A673 (cell line): ENCODE results near the gene EIF3I. TPM values are rescaled to one million over a fixed set of nuclear protein-coding genes. Genes with fewer than 3 reads are reported as not detected.

Experiments
- BruUV-seq: library from RNA; stranded (reverse); fragments of 400-500 nt; replicated peaks from 2 replicates; lab custom pipeline; 2021; lab: Mats Ljungman, UMichigan
- CTCF ChIA-PET: fragments of 300-600 bp; sonication (Branson Sonifier 250); formaldehyde crosslinking; loops from one replicate; lab custom pipeline; 2022; ENCODE audit warnings: antibody characterized with exemption; lab: Charles Lee
- POLR2A ChIA-PET: fragments of 300-600 bp; sonication (Branson Sonifier 250); formaldehyde crosslinking; loops from one replicate; lab custom pipeline; 2022; ENCODE audit warnings: antibody characterized with exemption; ENCODE audit not compliant: low non-redundant PET; lab: Charles Lee
- DNase-seq: peaks from one replicate; pipeline ENCODE4 v3.0.0-alpha.2; 2015; ENCODE audit warnings: low spot score
- H3K27ac ChIP-seq: fragments of 200-600 bp; sonication (generic); 2 replicates; pipeline ENCODE4 v1.5.1; 2016; ENCODE audit warnings: mixed run types, low read depth, mild to moderate bottlenecking, mixed read lengths, antibody characterized with exemption, low read length; ENCODE audit not compliant: poor library complexity, severe bottlenecking
- H3K27me3 ChIP-seq: fragments of 200-600 bp; sonication (generic); replicated peaks from 2 replicates; pipeline ENCODE4 v1.6.1; 2017; ENCODE audit warnings: mixed run types, low read depth, mild to moderate bottlenecking, mixed read lengths, antibody characterized with exemption, low read length; ENCODE audit not compliant: insufficient read depth, poor library complexity
- H3K36me3 ChIP-seq: fragments of 200-600 bp; sonication (generic); 2 replicates; pipeline ENCODE4 v1.6.1; 2016; ENCODE audit warnings: mixed run types, mild to moderate bottlenecking, mixed read lengths, antibody characterized with exemption, low read length; ENCODE audit not compliant: insufficient read depth, poor library complexity, severe bottlenecking
- H3K4me1 ChIP-seq: fragments of 200-600 bp; sonication (generic); 2 replicates; pipeline ENCODE4 v1.6.1; 2017; ENCODE audit warnings: mixed run types, mild to moderate bottlenecking, mixed read lengths, antibody characterized with exemption, low read length; ENCODE audit not compliant: insufficient read depth, poor library complexity, severe bottlenecking
- H3K4me3 ChIP-seq: fragments of 200-600 bp; sonication (generic); 2 replicates; pipeline ENCODE4 v1.5.1; 2016; ENCODE audit warnings: low read depth, mixed run types, mild to moderate bottlenecking, mixed read lengths, low read length; ENCODE audit not compliant: poor library complexity, severe bottlenecking
- H3K9me3 ChIP-seq: fragments of 200-600 bp; sonication (generic); 2 replicates; pipeline ENCODE4 v1.6.1; 2016; ENCODE audit warnings: mixed run types, low read depth, mild to moderate bottlenecking, mixed read lengths, antibody characterized with exemption, low read length; ENCODE audit not compliant: poor library complexity, severe bottlenecking
- EZH2 ChIP-seq: fragments of 200-600 bp; sonication (generic); IDR thresholded peaks from 2 replicates; pipeline ENCODE4 v1.6.1; 2017; ENCODE audit warnings: borderline replicate concordance, low read depth, mild to moderate bottlenecking, mixed read lengths, antibody characterized with exemption, low read length; ENCODE audit not compliant: poor library complexity, severe bottlenecking
- intact Hi-C: fragments of 100-400 bp; cut with micrococcal nuclease; formaldehyde crosslinking; loops from one replicate; pipeline ENCODE4 v1.10.0; 2022; ENCODE audit not compliant: unreplicated experiment
- total RNA-seq: library from RNA; stranded (reverse); gene quantifications from 2 replicates; pipeline ENCODE4 v1.2.3, GENCODE V29; 2021
- TF ChIP-seq, protein P1 (sequence below): fragments of 300-800, 200-600 bp; sonication (generic); conservative IDR thresholded peaks from 2 replicates; pipeline ENCODE4 v1.5.1; 2017; ENCODE audit warnings: low read depth, mild to moderate bottlenecking, antibody characterized with exemption, low read length, moderate library complexity, mixed read lengths

EIF3I gene
- total RNA-seq, 1 experiment from 2014 or later, result 298 TPM

DNA sequence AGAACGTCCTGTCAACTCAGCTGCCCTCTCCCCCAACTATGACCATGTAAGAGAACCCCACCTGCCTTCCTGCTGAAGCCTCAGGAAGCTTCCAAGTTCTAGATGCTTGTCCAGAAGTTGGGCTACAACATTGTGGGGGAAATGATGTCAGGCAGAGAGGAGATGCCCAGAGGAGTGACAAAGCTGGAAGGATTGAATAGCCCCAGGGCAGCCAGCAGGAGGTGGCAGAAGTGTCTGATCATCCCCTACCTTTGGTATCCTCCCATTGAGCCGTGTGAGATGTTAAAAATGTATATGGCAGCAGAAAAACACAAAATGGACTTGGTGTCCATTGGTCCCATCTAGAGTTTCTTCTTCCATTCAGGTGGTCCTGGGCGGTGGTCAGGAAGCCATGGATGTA, 6.6 kb downstream of the EIF3I start:
- H3K36me3 ChIP-seq, result peaks cover 67% of the 10 kb centered on the region
- H3K4me3 ChIP-seq, result no peak overlapping the region
- TF ChIP-seq EZH2, result no peak
- TF ChIP-seq, protein P1, sequence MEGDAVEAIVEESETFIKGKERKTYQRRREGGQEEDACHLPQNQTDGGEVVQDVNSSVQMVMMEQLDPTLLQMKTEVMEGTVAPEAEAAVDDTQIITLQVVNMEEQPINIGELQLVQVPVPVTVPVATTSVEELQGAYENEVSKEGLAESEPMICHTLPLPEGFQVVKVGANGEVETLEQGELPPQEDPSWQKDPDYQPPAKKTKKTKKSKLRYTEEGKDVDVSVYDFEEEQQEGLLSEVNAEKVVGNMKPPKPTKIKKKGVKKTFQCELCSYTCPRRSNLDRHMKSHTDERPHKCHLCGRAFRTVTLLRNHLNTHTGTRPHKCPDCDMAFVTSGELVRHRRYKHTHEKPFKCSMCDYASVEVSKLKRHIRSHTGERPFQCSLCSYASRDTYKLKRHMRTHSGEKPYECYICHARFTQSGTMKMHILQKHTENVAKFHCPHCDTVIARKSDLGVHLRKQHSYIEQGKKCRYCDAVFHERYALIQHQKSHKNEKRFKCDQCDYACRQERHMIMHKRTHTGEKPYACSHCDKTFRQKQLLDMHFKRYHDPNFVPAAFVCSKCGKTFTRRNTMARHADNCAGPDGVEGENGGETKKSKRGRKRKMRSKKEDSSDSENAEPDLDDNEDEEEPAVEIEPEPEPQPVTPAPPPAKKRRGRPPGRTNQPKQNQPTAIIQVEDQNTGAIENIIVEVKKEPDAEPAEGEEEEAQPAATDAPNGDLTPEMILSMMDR, result no peak
- H3K9me3 ChIP-seq, result no peaks in the 10 kb centered on the region
- no peak for DNase-seq
- intact Hi-C loops, result loop anchor here (10.0 kb wide), 1 partner anchor 106 kb away; the partner anchor contains the start of gene MARCKSL1
- H3K27me3 ChIP-seq, result no peaks in the 10 kb centered on the region
- ChIA-PET CTCF (interaction anchor here (0.6 kb wide), 1 partner anchor 18 kb away, joined by 6 read pairs; no protein-coding TSS in a partner anchor), POLR2A (no interaction called here)
- no peak overlapping the region for H3K27ac ChIP-seq
- BruUV-seq, result no TSS peak
- no peaks in the 10 kb centered on the region for H3K4me1 ChIP-seq

DNA sequence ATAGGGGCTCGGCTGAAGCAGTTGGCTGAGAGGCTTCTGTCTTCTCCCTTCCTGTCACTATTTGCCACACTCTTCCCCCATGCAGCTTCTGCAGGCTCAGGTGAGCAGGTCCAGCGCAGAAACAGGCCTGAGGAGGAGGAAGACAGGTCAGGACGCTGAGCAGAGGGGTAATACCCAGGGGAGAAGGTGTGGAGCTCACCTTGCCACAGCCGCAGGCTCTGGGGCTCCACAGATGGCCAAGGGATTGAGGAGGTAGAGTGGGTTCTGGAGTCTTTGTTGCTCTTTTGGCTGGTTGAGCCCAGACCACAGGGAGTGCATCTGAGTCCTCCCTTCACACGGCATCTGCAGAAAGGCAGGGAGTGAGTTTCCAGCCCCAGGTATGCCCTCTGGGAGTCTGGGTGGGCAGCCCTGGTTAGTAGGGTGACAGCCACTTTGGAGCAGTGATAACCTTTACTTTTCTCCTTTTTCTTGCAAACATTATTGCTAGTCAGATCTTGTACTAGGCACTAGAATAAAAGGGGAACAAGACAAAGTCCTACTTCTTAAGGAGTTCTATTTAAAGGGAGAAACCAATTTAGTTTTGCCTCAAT, 9.7 kb downstream of the EIF3I start:
- no peak for DNase-seq
- H3K27ac ChIP-seq, result peak overlapping the region; percentile 21
- intact Hi-C loops, result no loop called here
- H3K4me3 ChIP-seq, result no peak overlapping the region
- ChIA-PET POLR2A (no interaction called here), CTCF (no interaction called here)
- TF ChIP-seq, protein P1, result no peak
- TF ChIP-seq EZH2, result no peak
- H3K4me1 ChIP-seq, result no peaks in the 10 kb centered on the region
- BruUV-seq, result no TSS peak
- no peaks in the 10 kb centered on the region for H3K9me3 ChIP-seq
- H3K27me3 ChIP-seq, result no peaks in the 10 kb centered on the region
- peaks cover 45% of the 10 kb centered on the region for H3K36me3 ChIP-seq

DNA sequence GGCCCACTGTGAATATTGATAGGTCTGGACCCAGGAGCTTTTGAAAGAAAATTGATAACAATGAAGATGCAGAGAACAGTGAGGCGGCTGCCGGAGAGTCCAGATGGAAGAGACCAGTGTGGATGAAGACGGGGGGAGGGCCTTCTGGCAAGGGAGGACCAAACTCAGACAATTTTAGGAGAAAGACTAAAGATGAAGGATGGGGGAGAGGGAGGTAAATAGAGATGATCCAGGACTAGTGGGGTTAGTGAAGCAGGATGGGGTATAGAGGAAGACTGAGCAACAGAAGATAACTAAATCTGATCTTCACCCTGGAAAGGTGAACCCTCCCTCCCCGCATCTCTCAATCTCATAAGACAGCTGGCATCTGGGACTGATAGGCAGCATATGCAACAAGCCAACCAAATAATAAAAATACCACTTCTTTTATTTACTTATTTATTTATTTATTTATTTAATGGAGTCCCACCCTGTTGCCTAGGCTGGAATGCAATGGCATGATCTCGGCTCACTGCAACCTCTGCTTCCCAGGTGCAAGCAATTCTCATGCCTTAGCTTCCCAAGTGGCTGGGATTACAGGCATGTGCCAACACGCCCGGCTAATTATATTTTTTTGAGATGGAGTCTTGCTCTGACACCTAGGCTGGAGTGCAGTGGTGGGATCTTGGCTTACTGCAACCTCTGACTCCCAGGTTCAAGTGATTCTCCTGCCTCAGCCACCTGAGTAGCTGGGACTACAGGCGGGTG, 10.5 kb downstream of the EIF3I start:
- no peak for TF ChIP-seq EZH2
- TF ChIP-seq, protein P1, result no peak
- no peak overlapping the region for H3K27ac ChIP-seq
- H3K4me1 ChIP-seq, result no peaks in the 10 kb centered on the region
- no peaks in the 10 kb centered on the region for H3K9me3 ChIP-seq
- ChIA-PET CTCF (no interaction called here), POLR2A (no interaction called here)
- no peaks in the 10 kb centered on the region for H3K27me3 ChIP-seq
- intact Hi-C loops, result no loop called here
- H3K4me3 ChIP-seq, result no peak overlapping the region
- no peak for DNase-seq
- BruUV-seq, result no TSS peak
- H3K36me3 ChIP-seq, result peaks cover 37% of the 10 kb centered on the region
